GM12878 (cell line): ENCODE measurements around the gene SARS2. TPM values are rescaled to one million over a fixed set of nuclear protein-coding genes. Genes with fewer than 3 reads are reported as not detected.

ENCODE experiments used
- ATAC-seq: fragments of 200-7000 bp; cut with Tn5 transposase; 3 replicates; pipeline ENCODE4 v1.9.1; 2020; ENCODE audit warnings: mild to moderate bottlenecking, moderate library complexity
- BruUV-seq: library from RNA; stranded (reverse); fragments of 400-500 nt; replicated peaks from 2 replicates; lab custom pipeline; 2021; lab: Mats Ljungman, UMichigan
- CTCF ChIA-PET: fragments of 300-600 bp; sonication (Branson Sonifier 250); formaldehyde crosslinking; extraction: SDS; loops from one replicate; lab custom pipeline; 2021; ENCODE audit warnings: inconsistent platforms; lab: Yijun Ruan, JAX
- POLR2A ChIA-PET: fragments of 350-600 bp; formaldehyde crosslinking; extraction: SDS; loops from one replicate; lab custom pipeline; 2021; ENCODE audit warnings: inconsistent platforms; lab: Charles Lee
- RAD21 ChIA-PET: fragments of 300-600 bp; sonication (Branson Sonifier 250); formaldehyde crosslinking; loops from one replicate; lab custom pipeline; 2023; ENCODE audit warnings: antibody characterized with exemption; ENCODE audit not compliant: unreplicated experiment; lab: Charles Lee
- SMC1A ChIA-PET: fragments of 300-600 bp; sonication (Branson Sonifier 250); formaldehyde crosslinking; loops from one replicate; lab custom pipeline; 2023; ENCODE audit not compliant: unreplicated experiment, uncharacterized antibody; lab: Charles Lee
- DNase-seq: peaks from one replicate; pipeline ENCODE4 v3.0.0-alpha.2; 2011; ENCODE audit warnings: low read depth, low spot score
- FAIRE-seq: peaks from 3 replicates; lab custom pipeline; 2011; peaks lifted over from hg19 to GRCh38; lab: Jason Lieb, UNC
- H2AFZ ChIP-seq: 2 replicates; pipeline ENCODE4 v1.6.0; 2011; ENCODE audit warnings: low read depth, low read length, control low read depth; ENCODE audit not compliant: control insufficient read depth
- H3K27ac ChIP-seq: 2 replicates; pipeline ENCODE4 v1.5.1; 2011; ENCODE audit warnings: control low read depth; ENCODE audit not compliant: control insufficient read depth, insufficient read depth
- H3K27me3 ChIP-seq, 2 experiments: replicated peaks in 1 of 2; 2 replicates each; pipeline versions ENCODE4 v1.6.0 to v1.6.1; 2011; ENCODE audit warnings: low read length in 1 of 2; ENCODE audit not compliant: control insufficient read depth in 2 of 2, insufficient read depth in 2 of 2
- H3K36me3 ChIP-seq, 2 experiments: 2 replicates each; pipeline ENCODE4 v1.5.1; 2011; ENCODE audit warnings: low read length in 1 of 2; ENCODE audit not compliant: control insufficient read depth in 2 of 2, insufficient read depth in 2 of 2
- H3K4me1 ChIP-seq: 2 replicates; pipeline ENCODE4 v1.6.1; 2011; ENCODE audit warnings: mild to moderate bottlenecking, low read length, moderate library complexity, mixed read lengths; ENCODE audit not compliant: control insufficient read depth, insufficient read depth
- H3K4me2 ChIP-seq: 2 replicates; pipeline ENCODE4 v1.6.0; 2011; ENCODE audit warnings: control low read depth; ENCODE audit not compliant: control insufficient read depth, insufficient read depth
- H3K4me3 ChIP-seq: fragments of 200-600 bp; sonication (generic); 2 replicates; pipeline ENCODE4 v1.5.1; 2016
- H3K79me2 ChIP-seq: 2 replicates; pipeline ENCODE4 v1.6.0; 2011; ENCODE audit warnings: low read length; ENCODE audit not compliant: control insufficient read depth, insufficient read depth
- H3K9ac ChIP-seq: 2 replicates; pipeline ENCODE4 v1.8.0; 2011; ENCODE audit warnings: low read length, control low read depth, mixed read lengths; ENCODE audit not compliant: control insufficient read depth, insufficient read depth
- H3K9me3 ChIP-seq: replicated peaks from 3 replicates; pipeline ENCODE4 v1.5.1; 2011; ENCODE audit warnings: mild to moderate bottlenecking, low read length; ENCODE audit not compliant: control insufficient read depth, insufficient read depth
- H4K20me1 ChIP-seq: 2 replicates; pipeline ENCODE4 v1.6.0; 2011; ENCODE audit not compliant: control insufficient read depth, insufficient read depth
- ATF7 ChIP-seq: fragments of 450-650 bp; IDR thresholded peaks from 2 replicates; pipeline ENCODE4 v1.6.1; 2016; ENCODE audit warnings: low read depth, mild to moderate bottlenecking
- BRCA1 ChIP-seq: IDR thresholded peaks from 2 replicates; pipeline ENCODE4 v1.6.1; 2011; ENCODE audit warnings: low read depth, low read length, improper control_type of control experiment
- CTCF ChIP-seq, 3 experiments: IDR thresholded peaks in 2 of 3; conservative IDR thresholded peaks in 1 of 3; 2 replicates each; pipeline ENCODE4 v1.5.1; 2011; ENCODE audit warnings: low read depth in 3 of 3, low read length in 3 of 3, mild to moderate bottlenecking in 3 of 3, control low read depth in 2 of 3, moderate library complexity in 2 of 3, inconsistent platforms in 1 of 3, mixed read lengths in 1 of 3; ENCODE audit not compliant: control insufficient read depth in 2 of 3, insufficient read depth in 1 of 3; ENCODE audit errors: extremely low read depth in 1 of 3
- DPF2 ChIP-seq: fragments of 450-650 bp; IDR thresholded peaks from 2 replicates; pipeline ENCODE4 v1.6.1; 2017; ENCODE audit warnings: mild to moderate bottlenecking
- HCFC1 ChIP-seq: fragments of 150-350 bp; IDR thresholded peaks from 2 replicates; pipeline ENCODE4 v1.6.1; 2014; ENCODE audit warnings: low read length
- IKZF1 ChIP-seq: fragments of 450-650 bp; conservative IDR thresholded peaks from 2 replicates; pipeline ENCODE4 v1.6.1; 2017; ENCODE audit warnings: antibody characterized with exemption, mild to moderate bottlenecking
- IKZF2 ChIP-seq, 2 experiments: fragments of 450-650 bp; IDR thresholded peaks; 2 replicates each; pipeline ENCODE4 v1.6.1; 2017; ENCODE audit warnings: mild to moderate bottlenecking in 2 of 2, moderate library complexity in 2 of 2
- MAX ChIP-seq: IDR thresholded peaks from 2 replicates; pipeline ENCODE4 v1.6.1; 2012; ENCODE audit warnings: low read depth, low read length, improper control_type of control experiment
- MEF2A ChIP-seq: IDR thresholded peaks from 2 replicates; pipeline ENCODE4 v1.6.1; 2011; ENCODE audit warnings: low read depth, mild to moderate bottlenecking, low read length, moderate library complexity; ENCODE audit not compliant: insufficient read depth
- NBN ChIP-seq: fragments of 450-650 bp; IDR thresholded peaks from 2 replicates; pipeline ENCODE4 v1.6.1; 2016
- NFYA ChIP-seq: IDR thresholded peaks from 2 replicates; pipeline ENCODE4 v1.6.1; 2011; ENCODE audit warnings: low read depth, mild to moderate bottlenecking, low read length, improper control_type of control experiment, borderline replicate concordance
- SKIL ChIP-seq: fragments of 450-650 bp; IDR thresholded peaks from 2 replicates; pipeline ENCODE4 v1.6.1; 2017; ENCODE audit warnings: mild to moderate bottlenecking, low read depth, inconsistent platforms; ENCODE audit not compliant: poor library complexity, severe bottlenecking
- SPI1 ChIP-seq: IDR thresholded peaks from 2 replicates; pipeline ENCODE4 v1.6.1; 2011; ENCODE audit warnings: low read depth, mild to moderate bottlenecking, low read length, moderate library complexity, borderline replicate concordance; ENCODE audit not compliant: insufficient read depth
- STAT3 ChIP-seq: IDR thresholded peaks from 2 replicates; pipeline ENCODE4 v1.6.1; 2011; ENCODE audit warnings: low read depth, low read length, improper control_type of control experiment
- ZNF622 ChIP-seq: fragments of 450-650 bp; IDR thresholded peaks from 2 replicates; pipeline ENCODE4 v1.6.1; 2017; ENCODE audit warnings: mild to moderate bottlenecking, inconsistent platforms
- WGBS: methylation state at CpG from one replicate; pipeline ENCODE4 v1.1.6; 2016; ENCODE audit warnings: low lambda C conversion rate; ENCODE audit not compliant: insufficient replicate concordance, insufficient coverage; ENCODE audit errors: missing lambda C conversion rate; 5-methylcytosine and 5-hydroxymethylcytosine counted together
- in situ Hi-C: fragments of 300-500 bp; cut with MboI; formaldehyde crosslinking; loops from 9 replicates; pipeline ENCODE4 v1.14.3; 2018; ENCODE audit warnings: mixed read lengths
- intact Hi-C: fragments of 100-400 bp; cut with micrococcal nuclease; formaldehyde crosslinking; loops from one replicate; pipeline ENCODE4 v1.14.2; 2022; ENCODE audit not compliant: unreplicated experiment
- polyA plus RNA-seq, 11 experiments: library from polyadenylated mRNA; depleted of rRNA in 4 of 11; unstranded in 6 of 11; stranded (reverse) in 5 of 11; fragments of >200 nt; fragmentation: Nextera tagmentation in 4 of 11; fragmentation: Illumina TruSeq in 1 of 11; extraction: Ambion mirVana in 4 of 11; extraction: Trizol in 1 of 11; gene quantifications; 1 replicate in 1 of 11; 2 replicates in 10 of 11; pipeline versions ENCODE4 v1.2.1 to v1.2.3, GENCODE V29; 2011 to 2016; ENCODE audit warnings: inconsistent platforms in 2 of 11, missing spikeins in 2 of 11, low read depth in 1 of 11
- total RNA-seq, 4 experiments: library from RNA; depleted of rRNA in 3 of 4; stranded (reverse); fragments of >200 nt in 3 of 4; fragmentation: Illumina TruSeq in 1 of 4; extraction: Trizol in 1 of 4; gene quantifications; 2 replicates each; pipeline versions ENCODE4 v1.2.1 to v1.2.3, GENCODE V29; 2013 to 2021
- TF ChIP-seq, protein P1 (sequence below): fragments of 450-650 bp; IDR thresholded peaks from 2 replicates; pipeline ENCODE4 v1.6.1; 2018; ENCODE audit warnings: mild to moderate bottlenecking, low read depth, moderate library complexity; ENCODE audit not compliant: partially characterized antibody
- TF ChIP-seq, protein P2 (sequence below): fragments of 450-650 bp; IDR thresholded peaks from 2 replicates; pipeline ENCODE4 v1.6.1; 2014; ENCODE audit warnings: mild to moderate bottlenecking

SARS2 gene
- total and polyA plus RNA-seq, 10 of the 15 experiments (the other 5 are each of a cell fraction or from before 2014, with no cell fraction given), result 2.6 to 50.3 (median 27.5) TPM

GRCh38 chr19:38945562-38946228 lies 15.1 kb upstream of the SARS2 start:
- BruUV-seq, result no TSS peak
- ChIA-PET CTCF (interaction anchor here (1.7 kb wide), 1 partner anchor 15 kb away, joined by 6 read pairs; the partner anchor contains the start of genes MRPS12 and SARS2), RAD21 (no interaction called here), SMC1A (no interaction called here), POLR2A (no interaction called here)
- no peaks in the 10 kb centered on the region for H4K20me1 ChIP-seq
- FAIRE-seq (no peak), ATAC-seq (no peak), DNase-seq (no peak)
- no peaks in the 10 kb centered on the region for H3K4me1 ChIP-seq
- intact Hi-C loops, result no loop called here
- no peak overlapping the region for H3K27ac ChIP-seq
- WGBS, result 20% methylated on average over 3 of the region's 3 CpGs
- TF ChIP-seq NBN, result no peak
- TF ChIP-seq, protein P1, sequence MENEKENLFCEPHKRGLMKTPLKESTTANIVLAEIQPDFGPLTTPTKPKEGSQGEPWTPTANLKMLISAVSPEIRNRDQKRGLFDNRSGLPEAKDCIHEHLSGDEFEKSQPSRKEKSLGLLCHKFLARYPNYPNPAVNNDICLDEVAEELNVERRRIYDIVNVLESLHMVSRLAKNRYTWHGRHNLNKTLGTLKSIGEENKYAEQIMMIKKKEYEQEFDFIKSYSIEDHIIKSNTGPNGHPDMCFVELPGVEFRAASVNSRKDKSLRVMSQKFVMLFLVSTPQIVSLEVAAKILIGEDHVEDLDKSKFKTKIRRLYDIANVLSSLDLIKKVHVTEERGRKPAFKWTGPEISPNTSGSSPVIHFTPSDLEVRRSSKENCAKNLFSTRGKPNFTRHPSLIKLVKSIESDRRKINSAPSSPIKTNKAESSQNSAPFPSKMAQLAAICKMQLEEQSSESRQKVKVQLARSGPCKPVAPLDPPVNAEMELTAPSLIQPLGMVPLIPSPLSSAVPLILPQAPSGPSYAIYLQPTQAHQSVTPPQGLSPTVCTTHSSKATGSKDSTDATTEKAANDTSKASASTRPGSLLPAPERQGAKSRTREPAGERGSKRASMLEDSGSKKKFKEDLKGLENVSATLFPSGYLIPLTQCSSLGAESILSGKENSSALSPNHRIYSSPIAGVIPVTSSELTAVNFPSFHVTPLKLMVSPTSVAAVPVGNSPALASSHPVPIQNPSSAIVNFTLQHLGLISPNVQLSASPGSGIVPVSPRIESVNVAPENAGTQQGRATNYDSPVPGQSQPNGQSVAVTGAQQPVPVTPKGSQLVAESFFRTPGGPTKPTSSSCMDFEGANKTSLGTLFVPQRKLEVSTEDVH, result no peak
- TF ChIP-seq NFYA, result no peak
- no peak for TF ChIP-seq IKZF2 (IDR thresholded peaks at IDR 0.05)
- no peak for TF ChIP-seq BRCA1
- TF ChIP-seq IKZF1, result no peak
- TF ChIP-seq SPI1, result no peak
- TF ChIP-seq SKIL, result no peak
- TF ChIP-seq, protein P2, sequence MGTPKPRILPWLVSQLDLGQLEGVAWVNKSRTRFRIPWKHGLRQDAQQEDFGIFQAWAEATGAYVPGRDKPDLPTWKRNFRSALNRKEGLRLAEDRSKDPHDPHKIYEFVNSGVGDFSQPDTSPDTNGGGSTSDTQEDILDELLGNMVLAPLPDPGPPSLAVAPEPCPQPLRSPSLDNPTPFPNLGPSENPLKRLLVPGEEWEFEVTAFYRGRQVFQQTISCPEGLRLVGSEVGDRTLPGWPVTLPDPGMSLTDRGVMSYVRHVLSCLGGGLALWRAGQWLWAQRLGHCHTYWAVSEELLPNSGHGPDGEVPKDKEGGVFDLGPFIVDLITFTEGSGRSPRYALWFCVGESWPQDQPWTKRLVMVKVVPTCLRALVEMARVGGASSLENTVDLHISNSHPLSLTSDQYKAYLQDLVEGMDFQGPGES, result no peak
- TF ChIP-seq ATF7, result no peak
- TF ChIP-seq CTCF (IDR thresholded peaks at IDR 0.05 in 2 of 3, conservative IDR thresholded peaks at IDR 0.05 in 1 of 3; ENCODE audit: control insufficient read depth in 2 of 3, extremely low read depth in 1 of 3, insufficient read depth in 1 of 3, low read depth in 3 of 3, low read length in 3 of 3), result no peak
- no peak for TF ChIP-seq HCFC1
- no peak for TF ChIP-seq STAT3
- TF ChIP-seq MAX, result no peak
- no peak for TF ChIP-seq DPF2
- TF ChIP-seq MEF2A, result no peak
- no peak for TF ChIP-seq ZNF622
- no peaks in the 10 kb centered on the region; a peak in 1 of 4 replicates for H3K27me3 ChIP-seq
- no peaks in the 10 kb centered on the region for H3K79me2 ChIP-seq
- in situ Hi-C loops, result no loop called here
- no peak overlapping the region for H2AFZ ChIP-seq
- no peak overlapping the region for H3K9ac ChIP-seq
- no peaks in the 10 kb centered on the region for H3K36me3 ChIP-seq
- H3K4me2 ChIP-seq, result no peak overlapping the region
- no peaks in the 10 kb centered on the region; the same call in 2 of the 3 replicates for H3K9me3 ChIP-seq
- H3K4me3 ChIP-seq, result no peak overlapping the region
